IMR-90 (cell line): ENCODE measurements around the gene SLC35F3. TPM values are rescaled to one million over a fixed set of nuclear protein-coding genes. Genes with fewer than 3 reads are reported as not detected.
A peak's percentile ranks its signal among the peaks of the same experiment; 100 is the strongest.

Experiments
- ATAC-seq: fragments of 200-7000 bp; cut with Tn5 transposase; 2 replicates; pipeline ENCODE4 v1.9.1; 2020; ENCODE audit warnings: low read depth, mild to moderate bottlenecking, moderate library complexity
- Bru-seq: library from RNA; stranded (reverse); fragments of 400-500 nt; gene quantifications from one replicate; lab custom pipeline; 2021; lab: Mats Ljungman, UMichigan
- BruChase-seq, 2 experiments: library from RNA; stranded (reverse); fragments of 400-500 nt; gene quantifications; one replicate each; lab custom pipeline; 2021; lab: Mats Ljungman, UMichigan
- BruUV-seq: library from RNA; stranded (reverse); fragments of 400-500 nt; replicated peaks from 2 replicates; lab custom pipeline; 2021; lab: Mats Ljungman, UMichigan
- CTCF ChIA-PET: fragments of 300-600 bp; formaldehyde crosslinking; extraction: SDS; loops from one replicate; lab custom pipeline; 2021; ENCODE audit warnings: antibody characterized with exemption; lab: Yijun Ruan, JAX
- POLR2A ChIA-PET: fragments of 300-600 bp; sonication (Branson Sonifier 250); formaldehyde crosslinking; loops from one replicate; lab custom pipeline; 2022; ENCODE audit warnings: antibody characterized with exemption; ENCODE audit not compliant: unreplicated experiment; lab: Charles Lee
- DNase-seq: peaks from one replicate; pipeline ENCODE4 v3.0.0; 2013
- H2AFZ ChIP-seq: replicated peaks from 2 replicates; pipeline ENCODE3; 2013; ENCODE audit warnings: low read length, mild to moderate bottlenecking; ENCODE audit not compliant: poor library complexity
- H2AK5ac ChIP-seq: 2 replicates; pipeline ENCODE4 v1.6.1; 2013; ENCODE audit warnings: low read depth, low read length, inconsistent platforms
- H2AK9ac ChIP-seq: replicated peaks from 2 replicates; pipeline ENCODE3; 2013; ENCODE audit warnings: mild to moderate bottlenecking, low read depth, low read length, moderate library complexity; ENCODE audit not compliant: poor library complexity
- H2BK120ac ChIP-seq: 2 replicates; pipeline ENCODE4 v1.6.1; 2013; ENCODE audit warnings: low read depth, low read length, inconsistent platforms
- H2BK15ac ChIP-seq: 3 replicates; pipeline ENCODE4 v1.6.1; 2013; ENCODE audit warnings: low read depth, low read length, inconsistent platforms
- H2BK20ac ChIP-seq: 2 replicates; pipeline ENCODE4 v1.6.1; 2013; ENCODE audit warnings: low read depth, mild to moderate bottlenecking, inconsistent platforms, low read length, moderate library complexity
- H2BK5ac ChIP-seq: 2 replicates; pipeline ENCODE4 v1.6.1; 2013; ENCODE audit warnings: mild to moderate bottlenecking, low read depth, low read length, inconsistent platforms; ENCODE audit not compliant: poor library complexity, severe bottlenecking
- H3K14ac ChIP-seq: replicated peaks from 2 replicates; pipeline ENCODE4 v1.6.1; 2013; ENCODE audit warnings: low read depth, low read length, inconsistent platforms
- H3K18ac ChIP-seq: 2 replicates; pipeline ENCODE4 v1.6.1; 2013; ENCODE audit warnings: low read depth, low read length, control low read depth
- H3K23ac ChIP-seq: 2 replicates; pipeline ENCODE4 v1.6.1; 2013; ENCODE audit warnings: low read depth, low read length, inconsistent platforms
- H3K27ac ChIP-seq: 2 replicates; pipeline ENCODE4 v1.5.1; 2013; ENCODE audit warnings: mild to moderate bottlenecking, control low read depth, low read length; ENCODE audit not compliant: insufficient read depth
- H3K27me3 ChIP-seq: 2 replicates; pipeline ENCODE4 v1.6.1; 2013; ENCODE audit warnings: low read length; ENCODE audit not compliant: control insufficient read depth, insufficient read depth
- H3K36me3 ChIP-seq: 2 replicates; pipeline ENCODE4 v1.6.1; 2013; ENCODE audit warnings: low read length, mixed read lengths; ENCODE audit not compliant: control insufficient read depth, insufficient read depth
- H3K4ac ChIP-seq: 2 replicates; pipeline ENCODE4 v1.6.1; 2013; ENCODE audit warnings: low read depth, low read length, inconsistent platforms
- H3K4me1 ChIP-seq: 2 replicates; pipeline ENCODE4 v1.6.1; 2013; ENCODE audit warnings: low read length, mixed read lengths; ENCODE audit not compliant: control insufficient read depth, insufficient read depth
- H3K4me2 ChIP-seq: 2 replicates; pipeline ENCODE4 v1.6.1; 2013; ENCODE audit warnings: low read depth, mild to moderate bottlenecking, control low read depth, low read length, moderate library complexity
- H3K4me3 ChIP-seq: 2 replicates; pipeline ENCODE4 v1.5.1; 2013; ENCODE audit warnings: low read depth, mild to moderate bottlenecking, control low read depth, low read length, moderate library complexity; ENCODE audit not compliant: insufficient read depth
- H3K56ac ChIP-seq: 2 replicates; pipeline ENCODE4 v1.6.1; 2013; ENCODE audit warnings: low read length, inconsistent platforms; ENCODE audit not compliant: insufficient read depth; ENCODE audit errors: extremely low read depth
- H3K79me1 ChIP-seq, 2 experiments: 2 replicates each; pipeline ENCODE4 v1.6.1; 2013; ENCODE audit warnings: low read length in 2 of 2, inconsistent platforms in 1 of 2, low read depth in 1 of 2
- H3K9ac ChIP-seq: 2 replicates; pipeline ENCODE4 v1.6.1; 2013; ENCODE audit warnings: low read depth, low read length, control low read depth
- H3K9me1 ChIP-seq: 2 replicates; pipeline ENCODE4 v1.6.1; 2013; ENCODE audit warnings: low read length, inconsistent platforms; ENCODE audit not compliant: insufficient read depth
- H3K9me3 ChIP-seq: 2 replicates; pipeline ENCODE4 v1.6.1; 2013; ENCODE audit warnings: low read length; ENCODE audit not compliant: control insufficient read depth, insufficient read depth
- H4K20me1 ChIP-seq: 2 replicates; pipeline ENCODE4 v1.6.1; 2013; ENCODE audit warnings: low read length, inconsistent platforms; ENCODE audit not compliant: insufficient read depth
- H4K5ac ChIP-seq: 2 replicates; pipeline ENCODE4 v1.6.1; 2013; ENCODE audit warnings: mild to moderate bottlenecking, low read depth, low read length, control low read depth
- H4K8ac ChIP-seq, 2 experiments: 2 replicates each; pipeline ENCODE4 v1.6.1; 2013; ENCODE audit warnings: low read depth in 2 of 2, low read length in 2 of 2, control low read depth in 1 of 2, inconsistent platforms in 1 of 2
- H4K91ac ChIP-seq: 2 replicates; pipeline ENCODE4 v1.6.1; 2013; ENCODE audit warnings: low read depth, low read length, inconsistent platforms; ENCODE audit not compliant: insufficient read depth
- MAFK ChIP-seq: IDR thresholded peaks from 2 replicates; pipeline ENCODE4 v1.6.1; 2012; ENCODE audit warnings: low read depth, low read length, improper control_type of control experiment
- MAZ ChIP-seq: IDR thresholded peaks from 2 replicates; pipeline ENCODE4 v1.6.1; 2012; ENCODE audit warnings: low read depth, mild to moderate bottlenecking, low read length, improper control_type of control experiment, moderate library complexity, borderline replicate concordance
- MXI1 ChIP-seq: IDR thresholded peaks from 2 replicates; pipeline ENCODE4 v1.6.1; 2012; ENCODE audit warnings: low read depth, mild to moderate bottlenecking, low read length, moderate library complexity, borderline replicate concordance
- POLR2A ChIP-seq: IDR thresholded peaks from 2 replicates; pipeline ENCODE4 v1.6.1; 2012; ENCODE audit warnings: mild to moderate bottlenecking, low read depth, low read length
- SMC3 ChIP-seq: fragments of 150-350 bp; IDR thresholded peaks from 2 replicates; pipeline ENCODE4 v1.6.1; 2016; ENCODE audit warnings: low read depth, mild to moderate bottlenecking, antibody characterized with exemption, low read length, moderate library complexity
- WGBS, 2 experiments: methylation state at CpG; one replicate each; pipeline versions ENCODE4 v1.1.5 to v1.1.7; 2013; ENCODE audit warnings: missing lambda C conversion rate in 2 of 2; ENCODE audit not compliant: insufficient read length in 1 of 2; ENCODE audit errors: extremely low coverage in 2 of 2; 5-methylcytosine and 5-hydroxymethylcytosine counted together
- dilution Hi-C: fragments of 300-500 bp; cut with HindIII; formaldehyde crosslinking; loops from one replicate; pipeline ENCODE4 v1.14.3; 2018; ENCODE audit warnings: low sequenced_read_pairs; ENCODE audit not compliant: unreplicated experiment
- in situ Hi-C: fragments of 300-500 bp; cut with MboI; formaldehyde crosslinking; loops from 3 replicates; pipeline ENCODE4 v1.14.3; 2019; ENCODE audit warnings: low sequenced_read_pairs, inconsistent platforms, mixed read lengths
- intact Hi-C: fragments of 100-400 bp; cut with micrococcal nuclease; formaldehyde crosslinking; loops from 2 replicates; pipeline ENCODE4 v1.10.0; 2022
- long read RNA-seq: library from polyadenylated mRNA; unstranded; transcript quantifications from one replicate; pipeline ENCODE4 v2.0.0, GENCODE V29; 2021; ENCODE audit not compliant: unreplicated experiment
- polyA plus RNA-seq, 3 experiments: library from polyadenylated mRNA; depleted of rRNA; stranded (reverse); fragments of >200 nt; gene quantifications; 2 replicates each; pipeline ENCODE4 v1.2.3, GENCODE V29; 2012; ENCODE audit warnings: low replicate concordance in 1 of 3
- total RNA-seq: library from RNA; depleted of rRNA; stranded (reverse); fragments of >200 nt; gene quantifications from 2 replicates; pipeline ENCODE4 v1.2.3, GENCODE V29; 2012; rRNA removed
- TF ChIP-seq, protein P1 (sequence below): fragments of 150-350 bp; IDR thresholded peaks from 2 replicates; pipeline ENCODE4 v1.6.1; 2016; ENCODE audit warnings: low read depth, mild to moderate bottlenecking, low read length, moderate library complexity, borderline replicate concordance

SLC35F3 gene
- total RNA-seq, result under 0.01 TPM in 2 replicates
- 0.16 and 0.17 TPM in 2 replicates for polyA plus RNA-seq (2012; rRNA removed)
- polyA plus RNA-seq (2012; cell fraction: cytosol; rRNA removed), result 0.02 and 0.10 TPM in 2 replicates
- polyA plus RNA-seq (2012; cell fraction: nucleus; rRNA removed; ENCODE audit: low replicate concordance), result 0.04 and 0.06 TPM in 2 replicates
- Bru-seq, nascent RNA, result percentile 34 among the genes with signal in this experiment
- percentile 32 among the genes with signal in this experiment for BruChase-seq, experiment 1, labeled RNA remaining after a 6-hour chase
- percentile 33 among the genes with signal in this experiment for BruChase-seq, experiment 2, labeled RNA remaining after a 2-hour chase
- long read RNA-seq, partial matches to known transcripts, result 0 of 3 reads
- long read RNA-seq, other reads (novel, unspliced or antisense), result 0 of 3 reads

DNA sequence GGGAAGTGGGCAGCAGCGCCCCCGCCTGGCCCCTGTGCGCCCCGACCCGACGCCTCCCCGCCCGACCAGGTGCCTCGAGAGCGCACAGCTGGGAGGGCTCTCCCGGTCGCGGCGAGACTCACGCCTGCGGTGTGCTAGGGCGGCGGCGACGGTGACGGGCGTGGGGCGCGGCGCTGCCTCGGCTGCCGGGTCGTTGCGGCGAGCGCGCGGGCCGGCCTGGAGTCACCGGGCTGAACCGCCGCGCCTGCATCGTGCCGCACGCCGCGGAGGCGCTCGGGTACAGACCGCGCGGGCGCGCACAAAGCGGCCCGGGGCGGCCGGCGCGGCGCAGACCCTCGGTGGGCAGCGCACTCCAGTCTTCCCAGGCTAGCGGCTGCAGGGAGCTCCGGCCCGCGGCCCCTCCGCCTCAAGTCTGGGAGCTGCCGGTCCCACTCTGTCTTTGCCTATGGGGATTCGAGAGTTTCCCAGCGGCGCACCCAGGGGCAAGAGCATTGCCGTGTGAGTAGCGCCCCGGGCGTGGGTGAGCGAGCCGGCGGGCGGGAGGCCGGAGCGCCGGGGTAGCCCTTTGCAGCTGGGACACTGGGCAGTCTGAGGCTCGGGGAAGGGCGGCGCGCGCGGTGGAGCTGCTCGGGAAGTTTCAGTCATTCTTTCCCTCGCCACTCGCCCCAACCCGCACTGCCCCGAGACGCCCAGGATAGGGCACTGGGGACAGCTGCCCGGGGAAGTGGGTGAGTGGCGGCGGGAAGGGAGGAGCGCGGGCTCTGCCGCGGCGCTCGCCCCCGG lies at the start of gene SLC35F3:
Gene SLC35F3 (plus strand): TSS at position 44 of the 783 bp plus-strand sequence.
- Histone ChIP-seq H2AK9ac (no peak within 1 kb of the TSS), H3K4me2 (no peak within 1 kb of the TSS), H3K4me1 (no peaks in the 10 kb centered on the region), H3K4ac (no peak within 1 kb of the TSS), H3K14ac (no peak within 1 kb of the TSS), H3K23ac (no peak within 1 kb of the TSS), H3K9me1 (no peaks in the 10 kb centered on the region), H3K18ac (no peak within 1 kb of the TSS), H4K91ac (no peak within 1 kb of the TSS), H3K27ac (no peak within 1 kb of the TSS), H3K56ac (no peak within 1 kb of the TSS), H4K20me1 (no peaks in the 10 kb centered on the region), H2BK120ac (no peak within 1 kb of the TSS), H2AK5ac (no peak within 1 kb of the TSS), H4K8ac (no peak within 1 kb of the TSS), H3K4me3 (no peak within 1 kb of the TSS), H3K27me3 (peaks cover 2% of the 10 kb centered on the region; the same call in 1 of the 2 replicates), H3K9ac (no peak within 1 kb of the TSS), H2BK15ac (no peak within 1 kb of the TSS), H4K5ac (no peak within 1 kb of the TSS), H3K36me3 (no peaks in the 10 kb centered on the region), H3K79me1 (no peaks in the 10 kb centered on the region), H2BK5ac (no peak within 1 kb of the TSS), H2BK20ac (no peak within 1 kb of the TSS), H3K9me3 (peaks cover 11% of the 10 kb centered on the region), H2AFZ (no peak within 1 kb of the TSS)
- intact Hi-C loops (no loop called here), in situ Hi-C loops (no loop called here), dilution Hi-C loops (no loop called here)
- ATAC-seq (no peak), DNase-seq (no peak)
- BruUV-seq, result no TSS peak
- ChIA-PET POLR2A (no interaction called here), CTCF (no interaction called here)
- WGBS, 2 experiments, result 3% methylated on average over 16 of the region's 101 CpGs; no CpG with 5 or more reads in 1 of the 2 experiments
- TF ChIP-seq SMC3 (no peak), POLR2A (no peak), MAZ (no peak), MXI1 (no peak), MAFK (no peak)
- TF ChIP-seq, protein P1, sequence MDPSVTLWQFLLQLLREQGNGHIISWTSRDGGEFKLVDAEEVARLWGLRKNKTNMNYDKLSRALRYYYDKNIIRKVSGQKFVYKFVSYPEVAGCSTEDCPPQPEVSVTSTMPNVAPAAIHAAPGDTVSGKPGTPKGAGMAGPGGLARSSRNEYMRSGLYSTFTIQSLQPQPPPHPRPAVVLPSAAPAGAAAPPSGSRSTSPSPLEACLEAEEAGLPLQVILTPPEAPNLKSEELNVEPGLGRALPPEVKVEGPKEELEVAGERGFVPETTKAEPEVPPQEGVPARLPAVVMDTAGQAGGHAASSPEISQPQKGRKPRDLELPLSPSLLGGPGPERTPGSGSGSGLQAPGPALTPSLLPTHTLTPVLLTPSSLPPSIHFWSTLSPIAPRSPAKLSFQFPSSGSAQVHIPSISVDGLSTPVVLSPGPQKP, result no peak
